GM12864 (cell line): ENCODE results near the gene NOS2.

Source experiments
- DNase-seq: peaks from one replicate; pipeline ENCODE4 v3.0.0-alpha.2; 2011; ENCODE audit warnings: low read depth
- H3K4me3 ChIP-seq: 2 replicates; pipeline ENCODE4 v1.5.1; 2011; ENCODE audit warnings: mild to moderate bottlenecking, low read depth, low read length, control low read depth
- TF ChIP-seq, protein P1 (sequence below): IDR thresholded peaks from 2 replicates; pipeline ENCODE4 v1.5.1; 2011; ENCODE audit warnings: low read depth, mild to moderate bottlenecking, moderate library complexity, low read length, control low read depth, inconsistent platforms; ENCODE audit errors: missing control alignments

The NOS2 gene

DNA sequence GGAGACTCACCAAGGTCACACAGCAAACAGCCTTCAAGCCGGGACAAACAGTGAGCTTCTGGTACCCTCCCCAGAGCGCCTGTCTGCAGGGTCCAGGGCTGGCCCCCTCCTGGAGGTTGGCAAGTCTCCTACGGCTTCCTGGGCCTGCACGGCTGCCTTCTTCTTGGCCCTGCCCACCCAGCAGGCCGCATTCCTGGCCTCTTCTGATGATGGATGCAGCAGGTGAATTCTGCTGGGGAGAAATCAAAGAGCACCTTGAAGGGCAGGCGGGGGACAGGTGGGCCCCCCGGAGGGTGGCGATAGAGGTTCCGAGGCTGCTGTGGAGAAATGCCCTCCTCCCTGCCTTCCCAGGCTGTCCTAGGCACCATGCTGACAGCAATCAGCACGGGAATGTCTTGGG is 3.8 kb upstream of the NOS2 start:
- no peak for DNase-seq
- H3K4me3 ChIP-seq = no peak overlapping the region
- TF ChIP-seq, protein P1, sequence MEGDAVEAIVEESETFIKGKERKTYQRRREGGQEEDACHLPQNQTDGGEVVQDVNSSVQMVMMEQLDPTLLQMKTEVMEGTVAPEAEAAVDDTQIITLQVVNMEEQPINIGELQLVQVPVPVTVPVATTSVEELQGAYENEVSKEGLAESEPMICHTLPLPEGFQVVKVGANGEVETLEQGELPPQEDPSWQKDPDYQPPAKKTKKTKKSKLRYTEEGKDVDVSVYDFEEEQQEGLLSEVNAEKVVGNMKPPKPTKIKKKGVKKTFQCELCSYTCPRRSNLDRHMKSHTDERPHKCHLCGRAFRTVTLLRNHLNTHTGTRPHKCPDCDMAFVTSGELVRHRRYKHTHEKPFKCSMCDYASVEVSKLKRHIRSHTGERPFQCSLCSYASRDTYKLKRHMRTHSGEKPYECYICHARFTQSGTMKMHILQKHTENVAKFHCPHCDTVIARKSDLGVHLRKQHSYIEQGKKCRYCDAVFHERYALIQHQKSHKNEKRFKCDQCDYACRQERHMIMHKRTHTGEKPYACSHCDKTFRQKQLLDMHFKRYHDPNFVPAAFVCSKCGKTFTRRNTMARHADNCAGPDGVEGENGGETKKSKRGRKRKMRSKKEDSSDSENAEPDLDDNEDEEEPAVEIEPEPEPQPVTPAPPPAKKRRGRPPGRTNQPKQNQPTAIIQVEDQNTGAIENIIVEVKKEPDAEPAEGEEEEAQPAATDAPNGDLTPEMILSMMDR = no peak

DNA sequence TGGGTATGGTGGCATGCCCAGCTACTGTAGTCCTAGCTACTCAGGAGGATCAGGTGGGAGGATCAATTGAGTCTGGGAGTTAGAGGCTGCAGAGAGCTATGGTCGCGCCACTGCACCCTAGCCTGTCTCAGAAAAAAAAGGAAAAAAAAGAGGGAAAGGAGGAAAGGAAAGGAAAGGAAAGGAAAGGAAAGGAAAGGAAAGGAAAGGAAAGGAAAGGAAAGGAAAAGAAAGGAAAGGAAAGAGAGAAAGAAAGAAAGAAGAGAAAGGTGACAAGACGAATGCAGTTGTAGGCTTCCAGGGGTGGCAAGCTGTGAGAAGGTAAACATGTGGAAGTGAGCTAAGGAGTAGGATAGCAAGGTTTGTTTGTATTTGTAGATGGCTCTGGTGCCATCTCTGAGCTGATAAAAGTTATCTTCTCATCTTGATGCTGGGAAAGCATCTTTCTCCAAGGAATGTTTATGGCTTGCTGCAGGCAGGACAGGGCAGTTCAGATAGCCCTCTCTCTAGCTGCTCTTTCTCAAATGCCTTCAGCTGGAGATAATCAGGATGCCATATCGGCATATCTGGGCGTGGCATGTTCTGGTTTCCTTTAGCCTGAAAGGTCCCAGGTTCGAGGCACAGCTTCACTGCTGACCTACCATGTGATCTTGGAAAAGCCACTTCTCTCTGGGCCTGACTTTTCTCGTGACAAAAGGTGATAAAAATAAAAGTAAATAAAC is 2.8 kb upstream of the NOS2 start:
- DNase-seq = no peak
- TF ChIP-seq, protein P1 = no peak
- H3K4me3 ChIP-seq = no peak overlapping the region

DNA sequence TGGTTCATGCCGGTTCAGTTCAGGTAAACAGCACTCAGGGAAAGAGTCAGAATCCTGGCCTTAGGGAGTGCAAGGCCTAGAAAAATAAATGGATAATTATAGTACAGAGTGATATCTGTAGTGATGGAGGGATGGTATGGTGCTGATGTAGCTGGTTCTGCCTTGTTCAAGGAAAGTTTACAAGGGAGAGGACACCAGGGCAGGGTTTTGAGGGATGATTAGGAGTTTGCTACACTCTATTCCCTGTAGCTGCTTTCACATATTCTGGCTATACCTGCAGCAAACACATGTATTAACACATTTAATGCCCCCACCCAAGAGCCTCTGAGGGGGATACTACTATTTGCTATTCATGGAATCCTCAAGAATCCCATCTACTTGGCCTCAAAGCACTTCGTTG is 1.7 kb upstream of the NOS2 start:
- no peak for DNase-seq
- H3K4me3 ChIP-seq = no peak overlapping the region
- TF ChIP-seq, protein P1 = no peak

DNA sequence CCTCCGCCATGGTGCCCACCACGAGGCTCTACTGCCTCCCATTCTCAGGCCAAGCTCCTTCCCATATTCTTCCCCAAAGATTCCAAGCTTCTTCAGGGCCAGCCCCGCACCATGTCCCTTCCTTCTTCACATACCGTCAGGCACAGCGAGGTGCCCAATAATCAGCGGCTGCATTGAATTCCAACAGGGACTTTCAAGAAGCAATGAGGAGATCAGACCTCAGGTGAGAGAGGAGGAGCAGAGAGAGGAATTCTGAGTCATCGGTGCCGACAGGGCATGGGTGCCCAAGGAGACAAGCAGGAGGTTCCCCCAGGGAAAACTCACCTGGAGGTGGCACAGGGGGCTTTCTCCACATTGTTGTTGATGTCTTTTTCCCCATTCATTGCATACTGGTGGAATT is 2.0 kb downstream of the NOS2 start:
- no peak overlapping the region for H3K4me3 ChIP-seq
- TF ChIP-seq, protein P1 = no peak
- no peak for DNase-seq

DNA sequence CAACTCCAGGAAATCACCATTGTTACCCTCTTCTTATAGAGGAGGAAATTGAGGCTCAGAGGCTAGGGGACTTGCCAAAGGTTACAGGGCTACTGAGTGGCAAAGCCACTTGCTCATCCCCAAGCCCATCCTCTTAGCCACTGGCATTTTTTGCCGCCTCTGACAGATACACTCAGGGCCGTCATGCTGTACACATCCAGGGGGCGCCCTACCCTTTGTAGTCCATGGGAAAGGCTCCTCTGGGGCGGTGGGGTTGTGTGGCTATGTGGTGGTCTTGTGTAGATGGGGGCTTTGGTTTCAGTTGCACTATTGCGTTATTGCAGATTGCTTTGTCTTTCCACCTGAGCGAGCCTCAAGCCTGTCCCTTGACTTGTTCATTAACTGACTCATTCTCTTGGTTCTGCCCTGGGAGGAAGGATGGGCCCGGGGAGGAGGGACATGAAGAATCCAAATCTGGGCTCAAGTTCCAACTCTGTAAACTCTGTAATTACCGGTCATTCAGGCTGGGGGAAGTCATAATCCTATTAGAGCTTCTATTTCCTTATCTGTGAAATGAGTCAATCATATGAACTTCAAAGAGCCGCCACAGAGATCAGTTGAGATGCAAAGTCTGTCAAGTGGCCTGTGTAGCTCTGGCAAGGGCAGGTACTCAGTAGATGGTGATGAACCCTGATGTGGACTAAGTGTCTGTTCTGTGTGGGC is 2.8 kb downstream of the NOS2 start:
- TF ChIP-seq, protein P1 = peak; percentile 23
- DNase-seq = no peak
- no peak overlapping the region for H3K4me3 ChIP-seq

DNA sequence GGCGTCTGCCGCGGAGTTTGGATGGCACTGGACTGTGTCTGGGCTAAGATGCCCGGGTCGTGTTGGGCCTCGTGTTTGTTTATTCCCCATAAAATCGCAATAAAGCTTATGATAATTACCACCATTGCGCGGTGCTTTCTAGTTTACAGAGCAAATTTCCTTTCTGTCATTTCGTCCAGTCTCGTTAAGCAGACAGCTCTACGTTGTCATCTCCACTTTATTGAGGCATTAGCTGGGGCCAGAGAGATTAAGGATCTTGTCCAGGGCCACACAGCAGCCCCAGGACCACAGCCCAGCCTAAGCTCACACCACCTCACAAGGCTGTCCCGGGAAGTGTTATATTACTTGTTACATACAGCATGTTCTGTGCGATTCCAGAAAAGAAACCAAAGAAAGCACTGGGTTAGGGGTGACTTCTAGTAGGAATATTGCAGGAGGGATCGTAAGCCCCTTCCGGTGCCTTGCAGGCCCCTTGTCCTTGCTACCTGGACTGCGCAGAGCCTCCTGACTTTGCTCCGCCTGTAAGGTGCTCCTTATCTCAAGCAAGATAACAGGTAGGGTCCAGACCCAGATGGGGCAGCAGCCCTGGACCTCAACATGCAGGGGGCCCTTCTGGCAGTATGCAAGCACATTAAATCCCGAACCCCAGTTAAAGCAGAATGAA is 6.3 kb downstream of the NOS2 start:
- no peak for DNase-seq
- H3K4me3 ChIP-seq = no peak overlapping the region
- TF ChIP-seq, protein P1 = no peak
